HEK293T (cell line): Measurements from ENCODE around the gene MORN5.

ENCODE experiments used
- ARNT ChIP-seq: fragments of 450-650 bp; IDR thresholded peaks from 2 replicates; pipeline ENCODE4 v1.6.1; 2017; ENCODE audit warnings: mild to moderate bottlenecking
- CTBP1 ChIP-seq: fragments of 450-650 bp; IDR thresholded peaks from 2 replicates; pipeline ENCODE4 v1.6.1; 2016; ENCODE audit warnings: borderline replicate concordance
- FOXA1 ChIP-seq: fragments of 450-650 bp; IDR thresholded peaks from 2 replicates; pipeline ENCODE4 v1.6.1; 2016; ENCODE audit warnings: mild to moderate bottlenecking
- SUZ12 ChIP-seq: fragments of 450-650 bp; IDR thresholded peaks from 2 replicates; pipeline ENCODE4 v1.6.1; 2016; ENCODE audit warnings: mild to moderate bottlenecking

DNA sequence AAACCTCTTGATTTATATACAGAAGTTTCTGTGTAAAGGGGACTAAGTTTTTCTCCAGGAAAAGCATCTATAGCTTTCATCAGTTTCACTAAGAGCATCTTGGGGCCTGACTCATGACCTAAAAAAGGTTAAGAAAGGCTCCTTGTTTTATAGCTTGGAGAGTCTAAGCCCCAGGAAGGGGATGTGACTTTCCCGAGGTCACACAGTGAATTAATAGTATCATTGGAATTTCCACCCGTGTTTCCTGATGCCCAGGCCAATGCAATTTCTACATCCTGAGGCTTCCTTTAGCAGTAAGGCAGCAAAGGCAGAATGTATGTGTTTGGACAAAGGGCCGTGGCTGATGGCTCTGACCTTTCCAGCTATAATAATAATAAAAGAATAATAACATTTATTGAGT lies 8.6 kb downstream of the MORN5 start:
- TF ChIP-seq CTBP1 (no peak), ARNT (no peak), FOXA1 (no peak), SUZ12 (no peak)
